Left lung (tissue), 10 donors: ENCODE data around the gene SLC10A7. TPM values are rescaled to one million over a fixed set of nuclear protein-coding genes. Genes with fewer than 3 reads are reported as not detected.

Experiments
- ATAC-seq: fragments of 200-7000 bp; cut with Tn5 transposase; one replicate; pipeline ENCODE4 v1.9.1; 2020; ENCODE audit warnings: moderate library complexity
- DNase-seq, 4 donors: peaks; one replicate each; pipeline ENCODE4 v3.0.0-alpha.2; 2013 to 2020
- H3K27ac ChIP-seq, 2 donors: fragments of 200-600 bp; sonication (generic) in 1 of 2; one replicate each; pipeline versions ENCODE4 v1.5.0 to v1.8.0; 2020 to 2021
- H3K27me3 ChIP-seq, 2 donors: fragments of 200-600 bp; sonication (generic) in 1 of 2; one replicate each; pipeline versions ENCODE4 v1.5.0 to v1.8.0; 2020 to 2021
- H3K36me3 ChIP-seq, 2 donors: fragments of 200-600 bp; sonication (generic) in 1 of 2; one replicate each; pipeline versions ENCODE4 v1.5.0 to v1.8.0; 2020 to 2021
- H3K4me1 ChIP-seq, 2 donors: fragments of 200-600 bp; one replicate each; pipeline ENCODE4 v1.8.0; 2021
- H3K4me3 ChIP-seq, 2 donors: fragments of 200-600 bp; sonication (generic) in 1 of 2; one replicate each; pipeline versions ENCODE4 v1.5.0 to v1.8.0; 2020 to 2021; ENCODE audit warnings: mild to moderate bottlenecking in 1 of 2
- H3K9me3 ChIP-seq, 2 donors: fragments of 200-600 bp; sonication (generic) in 1 of 2; one replicate each; pipeline versions ENCODE4 v1.5.0 to v1.8.0; 2020 to 2021
- intact Hi-C, 2 donors: fragments of 100-400 bp; cut with DNase I; formaldehyde crosslinking; loops; one replicate each; pipeline versions ENCODE4 v1.11.2 to v1.14.2; 2022
- polyA plus RNA-seq, 6 donors: library from polyadenylated mRNA; unstranded; fragments of 120-200 nt; gene quantifications; one replicate each; pipeline ENCODE4 v1.2.1, GENCODE V29; 2013; ENCODE audit not compliant: insufficient read length in 6 of 6
- total RNA-seq, 2 donors: library from RNA; stranded (reverse); fragmentation: NEBNext Ultra II Directional; extraction: Animal tissue kit (Norgen Biotek cat#: 25700); gene quantifications; one replicate each; pipeline ENCODE4 v1.2.1, GENCODE V29; 2021
- TF ChIP-seq, protein P1 (sequence below), 2 donors: fragments of 200-600 bp; sonication (generic) in 1 of 2; IDR thresholded peaks; one replicate each; pipeline versions ENCODE4 v1.5.0 to v1.8.0; 2021; ENCODE audit warnings: antibody characterized with exemption in 2 of 2
- donor health status: DM: no; HTN: yes; CAD: no.
- donor health status: DM: no; HTN: no; CAD: no.

SLC10A7 gene
- total and polyA plus RNA-seq, 8 donors, result 16.3 to 22.0 (median 18.1) TPM

DNA sequence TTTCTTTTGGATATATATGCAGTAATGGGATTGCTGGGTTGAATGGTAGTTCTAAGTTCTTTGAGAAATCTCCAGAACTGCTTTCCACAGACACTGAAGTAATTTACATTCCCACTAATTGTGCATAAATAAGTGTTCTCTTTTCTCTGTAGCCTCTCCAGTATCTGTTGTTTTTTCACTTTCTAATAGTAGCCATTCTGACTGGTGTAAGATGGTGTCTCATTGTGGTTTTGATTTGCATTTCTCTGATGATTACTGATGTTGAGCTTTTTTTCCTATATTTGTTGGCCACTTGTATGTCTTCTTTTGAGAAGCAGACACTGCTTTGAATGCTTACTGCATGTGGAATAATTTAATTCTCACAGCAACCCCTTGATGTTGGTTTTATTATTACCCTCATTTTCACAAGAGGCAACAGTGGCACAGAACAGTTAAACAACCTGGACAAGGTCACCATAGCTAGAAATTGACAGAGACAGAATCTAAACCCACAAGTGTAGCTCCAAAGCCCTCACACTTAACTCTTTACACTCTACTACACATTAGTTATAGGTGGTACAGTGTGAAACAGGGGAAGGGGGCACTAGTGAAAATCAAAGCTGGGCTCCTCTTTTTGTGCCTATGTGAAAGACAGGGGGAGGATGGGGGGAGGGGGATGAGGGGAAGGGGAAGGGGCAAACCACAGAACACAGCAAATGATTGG is 211.3 kb downstream of the SLC10A7 start:
- DNase-seq (no peak), ATAC-seq (no peak)
- no peaks in the 10 kb centered on the region for H3K27me3 ChIP-seq
- intact Hi-C loops, result no loop called here
- H3K27ac ChIP-seq, result no peak overlapping the region
- no peak overlapping the region for H3K4me3 ChIP-seq
- TF ChIP-seq, protein P1, sequence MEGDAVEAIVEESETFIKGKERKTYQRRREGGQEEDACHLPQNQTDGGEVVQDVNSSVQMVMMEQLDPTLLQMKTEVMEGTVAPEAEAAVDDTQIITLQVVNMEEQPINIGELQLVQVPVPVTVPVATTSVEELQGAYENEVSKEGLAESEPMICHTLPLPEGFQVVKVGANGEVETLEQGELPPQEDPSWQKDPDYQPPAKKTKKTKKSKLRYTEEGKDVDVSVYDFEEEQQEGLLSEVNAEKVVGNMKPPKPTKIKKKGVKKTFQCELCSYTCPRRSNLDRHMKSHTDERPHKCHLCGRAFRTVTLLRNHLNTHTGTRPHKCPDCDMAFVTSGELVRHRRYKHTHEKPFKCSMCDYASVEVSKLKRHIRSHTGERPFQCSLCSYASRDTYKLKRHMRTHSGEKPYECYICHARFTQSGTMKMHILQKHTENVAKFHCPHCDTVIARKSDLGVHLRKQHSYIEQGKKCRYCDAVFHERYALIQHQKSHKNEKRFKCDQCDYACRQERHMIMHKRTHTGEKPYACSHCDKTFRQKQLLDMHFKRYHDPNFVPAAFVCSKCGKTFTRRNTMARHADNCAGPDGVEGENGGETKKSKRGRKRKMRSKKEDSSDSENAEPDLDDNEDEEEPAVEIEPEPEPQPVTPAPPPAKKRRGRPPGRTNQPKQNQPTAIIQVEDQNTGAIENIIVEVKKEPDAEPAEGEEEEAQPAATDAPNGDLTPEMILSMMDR (IDR thresholded peaks at IDR 0.05), result no peak
- no peaks in the 10 kb centered on the region for H3K4me1 ChIP-seq
- H3K9me3 ChIP-seq, result no peaks in the 10 kb centered on the region
- H3K36me3 ChIP-seq, result no peaks in the 10 kb centered on the region

DNA sequence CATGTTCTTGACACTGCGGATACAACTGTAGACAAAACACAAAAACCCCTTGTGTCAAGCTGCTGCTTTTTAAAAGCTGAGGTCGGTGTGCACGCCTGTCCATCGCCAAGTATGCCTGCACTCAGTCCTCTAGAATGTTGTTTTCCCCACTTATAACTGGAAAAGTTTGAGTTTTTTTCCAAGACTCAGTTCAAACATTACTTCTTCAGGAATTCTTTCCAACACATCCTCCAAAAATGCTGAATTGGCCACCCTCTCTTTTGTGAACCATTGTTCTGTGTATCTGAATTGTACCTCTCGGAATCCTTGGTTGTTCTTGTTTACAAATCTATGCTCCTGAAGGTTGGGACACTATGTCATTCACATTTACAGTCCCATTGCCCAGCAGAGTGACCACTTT is 212.8 kb downstream of the SLC10A7 start:
- DNase-seq, result peak in 1 of 4 donors; percentile 13
- H3K27ac ChIP-seq, result no peak overlapping the region
- intact Hi-C loops, result no loop called here

DNA sequence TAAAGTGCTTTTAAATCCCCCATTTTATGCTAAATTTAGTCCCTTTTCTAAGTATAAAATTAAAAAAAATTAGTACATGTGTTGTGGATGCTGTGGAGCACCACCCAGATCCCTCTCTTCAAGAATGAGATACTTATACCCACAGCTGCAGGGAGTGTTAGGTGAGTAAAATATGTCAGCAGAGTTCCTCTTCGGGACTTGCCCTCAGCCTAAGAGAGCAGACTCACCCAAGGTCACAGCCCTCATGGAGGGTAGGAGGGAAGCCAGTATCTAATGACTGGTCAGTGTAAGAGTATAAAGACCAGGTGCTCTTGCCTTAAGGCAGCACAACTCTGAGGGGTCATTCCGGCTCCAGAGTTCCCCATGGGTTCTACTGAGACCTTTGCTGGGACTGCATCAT is 218.9 kb downstream of the SLC10A7 start:
- Histone ChIP-seq H3K36me3 (peaks cover 0 to 3% of the 10 kb centered on the region in 2 donors), H3K4me1 (no peaks in the 10 kb centered on the region), H3K27me3 (no peaks in the 10 kb centered on the region), H3K4me3 (no peak overlapping the region), H3K27ac (no peak overlapping the region), H3K9me3 (peaks cover 0 to 2% of the 10 kb centered on the region in 2 donors)
- ATAC-seq (no peak), DNase-seq (no peak)
- TF ChIP-seq, protein P1 (IDR thresholded peaks at IDR 0.05), result no peak
- intact Hi-C loops, result no loop called here

More for the DNA sequence above, 212.8 kb downstream of the SLC10A7 start:
- no peaks in the 10 kb centered on the region for H3K27me3 ChIP-seq
- no peak overlapping the region for H3K4me3 ChIP-seq
- H3K9me3 ChIP-seq, result peaks cover 0 to 2% of the 10 kb centered on the region in 2 donors
- no peaks in the 10 kb centered on the region for H3K4me1 ChIP-seq
- H3K36me3 ChIP-seq, result peaks cover 0 to 3% of the 10 kb centered on the region in 2 donors
- TF ChIP-seq, protein P1 (IDR thresholded peaks at IDR 0.05), result no peak
- peak; percentile 26 for ATAC-seq

DNA sequence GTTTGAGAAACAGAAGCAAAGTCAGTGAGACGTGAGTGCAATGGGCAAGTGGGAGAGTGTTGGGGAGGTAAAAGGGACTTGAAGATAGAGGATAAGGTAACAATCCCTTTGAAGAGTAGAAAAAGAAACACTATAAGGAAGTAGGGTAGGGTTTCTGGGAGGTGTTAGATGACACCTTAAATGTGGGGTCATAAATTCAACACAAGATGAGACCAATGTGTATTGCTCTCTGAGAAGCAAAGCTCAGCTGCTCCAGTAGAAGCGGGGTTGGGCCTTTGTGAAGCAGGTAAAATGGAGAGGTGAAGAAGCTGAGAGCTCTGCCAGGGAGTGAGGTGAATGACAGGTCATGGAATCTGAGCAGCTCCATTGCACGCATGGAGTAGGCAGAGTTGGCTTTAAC is 222.1 kb downstream of the SLC10A7 start:
- Histone ChIP-seq H3K27me3 (no peaks in the 10 kb centered on the region), H3K4me3 (no peak overlapping the region), H3K4me1 (no peaks in the 10 kb centered on the region), H3K27ac (no peak overlapping the region), H3K36me3 (peaks cover 0 to 3% of the 10 kb centered on the region in 2 donors), H3K9me3 (peaks cover 0 to 2% of the 10 kb centered on the region in 2 donors)
- ATAC-seq (no peak), DNase-seq (no peak)
- intact Hi-C loops, result no loop called here
- TF ChIP-seq, protein P1 (IDR thresholded peaks at IDR 0.05), result no peak

DNA sequence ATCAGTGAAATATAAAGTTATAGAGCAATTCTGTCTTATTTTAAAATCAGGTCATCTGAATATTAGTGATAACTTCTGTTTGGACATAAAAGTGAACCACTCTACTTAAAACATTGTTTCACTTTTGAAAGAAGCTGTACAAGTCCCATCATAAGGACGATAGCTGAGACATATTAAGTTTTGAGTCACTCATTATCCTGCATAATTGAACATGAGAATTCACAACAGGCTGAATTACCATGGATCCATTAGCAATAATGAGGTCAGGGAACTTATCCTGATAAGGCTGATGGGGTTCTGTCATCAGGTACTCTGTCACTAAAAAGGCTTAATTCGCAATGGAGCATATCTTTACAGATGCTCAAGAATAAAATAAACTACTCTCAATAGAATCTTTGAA is 227.0 kb downstream of the SLC10A7 start:
- no peaks in the 10 kb centered on the region for H3K9me3 ChIP-seq
- TF ChIP-seq, protein P1 (IDR thresholded peaks at IDR 0.05), result no peak
- no peaks in the 10 kb centered on the region for H3K27me3 ChIP-seq
- ATAC-seq, result no peak
- H3K4me1 ChIP-seq, result no peaks in the 10 kb centered on the region
- no peak overlapping the region for H3K27ac ChIP-seq
- H3K36me3 ChIP-seq, result no peaks in the 10 kb centered on the region
- no peak for DNase-seq
- H3K4me3 ChIP-seq, result no peak overlapping the region
- intact Hi-C loops, result no loop called here
